Neural progenitor cell (in vitro differentiated cells): ENCODE measurements around the gene TGM2. TPM values are rescaled to one million over a fixed set of nuclear protein-coding genes. Genes with fewer than 3 reads are reported as not detected.
"Not testable (repeated sequence)": the region's sequence is repeated elsewhere in the genome, so short reads cannot be mapped to it uniquely, and the experiment has no call there.

Experiments used
- DNase-seq: peaks from one replicate; pipeline ENCODE4 v3.0.0-alpha.2; 2016; ENCODE audit warnings: low spot score
- H2AFZ ChIP-seq: fragments of 200-600 bp; sonication (generic); replicated peaks from 2 replicates; pipeline ENCODE4 v1.6.1; 2016; ENCODE audit warnings: antibody characterized with exemption
- H3F3A ChIP-seq: fragments of 200-600 bp; sonication (generic); 2 replicates; pipeline ENCODE4 v1.6.1; 2016; ENCODE audit warnings: antibody characterized with exemption, low read depth
- H3K27ac ChIP-seq: fragments of 200-600 bp; sonication (generic); 2 replicates; pipeline ENCODE4 v1.5.1; 2016; ENCODE audit warnings: mild to moderate bottlenecking
- H3K27me3 ChIP-seq: fragments of 200-600 bp; sonication (generic); 2 replicates; pipeline ENCODE4 v1.6.1; 2016; ENCODE audit warnings: mild to moderate bottlenecking, moderate library complexity
- H3K36me3 ChIP-seq: fragments of 200-600 bp; sonication (generic); 2 replicates; pipeline ENCODE4 v1.5.1; 2016
- H3K4me1 ChIP-seq: fragments of 200-600 bp; sonication (generic); 2 replicates; pipeline ENCODE4 v1.6.1; 2016; ENCODE audit warnings: mixed run types
- H3K4me2 ChIP-seq: fragments of 200-600 bp; sonication (generic); 2 replicates; pipeline ENCODE4 v1.6.1; 2016
- H3K4me3 ChIP-seq: fragments of 200-600 bp; sonication (generic); 2 replicates; pipeline ENCODE4 v1.5.1; 2016
- H3K79me2 ChIP-seq: fragments of 200-600 bp; sonication (generic); 2 replicates; pipeline ENCODE4 v1.6.1; 2016; ENCODE audit warnings: low read depth
- H3K9ac ChIP-seq: fragments of 200-600 bp; sonication (generic); 2 replicates; pipeline ENCODE4 v1.6.1; 2016
- H3K9me3 ChIP-seq: fragments of 200-600 bp; sonication (generic); 2 replicates; pipeline ENCODE4 v1.5.1; 2016; ENCODE audit warnings: low read depth
- H4K20me1 ChIP-seq: fragments of 200-600 bp; sonication (generic); 2 replicates; pipeline ENCODE4 v1.6.1; 2016; ENCODE audit warnings: low read depth
- H3K27ac Mint-ChIP-seq: 3 replicates; pipeline ENCODE4 v1.8.0; 2021; ENCODE audit warnings: mixed read lengths
- H3K27me3 Mint-ChIP-seq: 2 replicates; pipeline ENCODE4 v1.8.0; 2022; ENCODE audit warnings: low read depth, mild to moderate bottlenecking, inconsistent platforms, moderate library complexity, mixed read lengths; ENCODE audit not compliant: insufficient read depth
- H3K36me3 Mint-ChIP-seq: 3 replicates; pipeline ENCODE4 v1.8.0; 2021; ENCODE audit warnings: mixed read lengths
- H3K4me1 Mint-ChIP-seq: 3 replicates; pipeline ENCODE4 v1.8.0; 2021; ENCODE audit warnings: mixed read lengths
- H3K4me3 Mint-ChIP-seq: 3 replicates; pipeline ENCODE4 v1.8.0; 2021; ENCODE audit warnings: mild to moderate bottlenecking, moderate library complexity, mixed read lengths
- H3K9me3 Mint-ChIP-seq: 3 replicates; pipeline ENCODE4 v1.8.0; 2020; ENCODE audit warnings: mixed read lengths
- CTCF ChIP-seq: fragments of 200-600 bp; sonication (generic); IDR thresholded peaks from 2 replicates; pipeline ENCODE4 v1.5.1; 2017; ENCODE audit warnings: antibody characterized with exemption, mild to moderate bottlenecking
- EZH2 ChIP-seq: fragments of 200-600 bp; sonication (generic); IDR thresholded peaks from 2 replicates; pipeline ENCODE4 v1.6.1; 2017; ENCODE audit warnings: antibody characterized with exemption, mild to moderate bottlenecking, moderate library complexity
- EZH2phosphoT487 ChIP-seq: fragments of 200-600 bp; sonication (generic); IDR thresholded peaks from 2 replicates; pipeline ENCODE4 v1.6.1; 2017; ENCODE audit warnings: antibody characterized with exemption
- total RNA-seq: library from RNA; depleted of rRNA; stranded (reverse); fragments of >200 nt; gene quantifications from 2 replicates; pipeline ENCODE4 v1.2.3, GENCODE V29; 2015; ENCODE audit warnings: low replicate concordance

Gene TGM2
- total RNA-seq, 1 donor from 2014 or later = 0.22 TPM

GRCh38 chr20:38104285-38104684, 60.8 kb downstream of the TGM2 start:
- no peaks in the 10 kb centered on the region for H3F3A ChIP-seq
- Mint-ChIP-seq H3K27me3 (peaks cover 5% of the 10 kb centered on the region), H3K9me3 (peaks cover 7% of the 10 kb centered on the region), H3K4me1 (no peaks in the 10 kb centered on the region), H3K36me3 (no peaks in the 10 kb centered on the region), H3K4me3 (no peak overlapping the region), H3K27ac (no peak overlapping the region)
- no peak for DNase-seq
- no peak overlapping the region for H3K4me3 ChIP-seq
- no peaks in the 10 kb centered on the region for H4K20me1 ChIP-seq
- H3K9ac ChIP-seq = no peak overlapping the region
- no peaks in the 10 kb centered on the region for H3K79me2 ChIP-seq
- no peaks in the 10 kb centered on the region for H3K36me3 ChIP-seq
- no peak overlapping the region for H3K27ac ChIP-seq
- H3K4me2 ChIP-seq = no peak overlapping the region
- H3K4me1 ChIP-seq = no peaks in the 10 kb centered on the region
- no peaks in the 10 kb centered on the region for H3K9me3 ChIP-seq
- no peaks in the 10 kb centered on the region for H3K27me3 ChIP-seq
- no peak for TF ChIP-seq CTCF
- TF ChIP-seq EZH2 = no peak
- TF ChIP-seq EZH2phosphoT487 = no peak
- no peak overlapping the region for H2AFZ ChIP-seq

GRCh38 chr20:38102206-38102605, 62.9 kb downstream of the TGM2 start:
- H3K27me3 ChIP-seq, H3K79me2 ChIP-seq, DNase-seq, H3K27ac ChIP-seq, H3K9me3 ChIP-seq, H2AFZ ChIP-seq, H3K36me3 Mint-ChIP-seq, H3K27me3 Mint-ChIP-seq, H3K9ac ChIP-seq, H3K4me2 ChIP-seq, H3K4me1 Mint-ChIP-seq, H3F3A ChIP-seq, H3K27ac Mint-ChIP-seq, H3K4me1 ChIP-seq, H3K36me3 ChIP-seq, H3K4me3 Mint-ChIP-seq, H4K20me1 ChIP-seq, H3K4me3 ChIP-seq: not testable (repeated sequence)
- peaks cover 12% of the 10 kb centered on the region for H3K9me3 Mint-ChIP-seq

- no peak overlapping the region for H3K27ac Mint-ChIP-seq
Observed at GRCh38 chr20:38098952-38099351, 66.1 kb downstream of the TGM2 start.

GRCh38 chr20:38095017-38095686, 69.9 kb downstream of the TGM2 start:
- H3K9ac ChIP-seq = no peak overlapping the region
- H3K27ac ChIP-seq = no peak overlapping the region
- no peak overlapping the region for H2AFZ ChIP-seq
- H3K36me3 ChIP-seq = no peaks in the 10 kb centered on the region
- no peaks in the 10 kb centered on the region for H3K4me1 Mint-ChIP-seq
- H3K36me3 Mint-ChIP-seq = peaks cover 3% of the 10 kb centered on the region
- no peaks in the 10 kb centered on the region for H3K27me3 ChIP-seq
- H3K4me2 ChIP-seq = no peak overlapping the region
- H3K4me3 Mint-ChIP-seq = no peak overlapping the region
- H3K79me2 ChIP-seq = no peaks in the 10 kb centered on the region
- peak overlapping the region; percentile 47 for H3K27ac Mint-ChIP-seq
- no peaks in the 10 kb centered on the region for H3K9me3 ChIP-seq
- DNase-seq = no peak
- H3F3A ChIP-seq = no peaks in the 10 kb centered on the region
- H3K9me3 Mint-ChIP-seq = peaks cover 7% of the 10 kb centered on the region
- TF ChIP-seq EZH2 = no peak
- TF ChIP-seq CTCF = no peak
- no peak for TF ChIP-seq EZH2phosphoT487
- H3K27me3 Mint-ChIP-seq = no peaks in the 10 kb centered on the region
- peaks cover 12% of the 10 kb centered on the region for H3K4me1 ChIP-seq
- H3K4me3 ChIP-seq = no peak overlapping the region
- no peaks in the 10 kb centered on the region for H4K20me1 ChIP-seq

More at GRCh38 chr20:38098952-38099351, 66.1 kb downstream of the TGM2 start:
- Histone ChIP-seq H3K27ac (no peak overlapping the region), H3K4me3 (no peak overlapping the region), H3K9ac (no peak overlapping the region), H2AFZ (no peak overlapping the region), H3K27me3 (no peaks in the 10 kb centered on the region), H3F3A (no peaks in the 10 kb centered on the region), H3K4me1 (peaks cover 3% of the 10 kb centered on the region), H3K79me2 (no peaks in the 10 kb centered on the region), H4K20me1 (no peaks in the 10 kb centered on the region), H3K4me2 (no peak overlapping the region), H3K9me3 (no peaks in the 10 kb centered on the region), H3K36me3 (no peaks in the 10 kb centered on the region)
- Mint-ChIP-seq H3K9me3 (peaks cover 12% of the 10 kb centered on the region), H3K4me1 (no peaks in the 10 kb centered on the region), H3K4me3 (no peak overlapping the region), H3K27me3 (peaks cover 2% of the 10 kb centered on the region), H3K36me3 (no peaks in the 10 kb centered on the region)
- TF ChIP-seq EZH2 (no peak), EZH2phosphoT487 (no peak)
- no peak for DNase-seq
